GM13977 (cell line): Measurements from ENCODE around the gene BCAS3.
"Not testable (repeated sequence)": the region's sequence is repeated elsewhere in the genome, so short reads cannot be mapped to it uniquely, and the experiment has no call there.

ENCODE experiments used
- DNase-seq: peaks from one replicate; pipeline ENCODE4 v3.0.0; 2012; ENCODE audit warnings: low spot score
- in situ Hi-C: fragments of 300-500 bp; cut with MboI; formaldehyde crosslinking; loops from one replicate; pipeline ENCODE4 v1.12.0; 2022; ENCODE audit warnings: low sequenced_read_pairs, low pct_unique_long_range_greater_than_20kb, mixed read lengths, inconsistent platforms; ENCODE audit not compliant: unreplicated experiment
- TF ChIP-seq, protein P1 (sequence below): IDR thresholded peaks from 2 replicates; pipeline ENCODE4 v1.5.1; 2012; ENCODE audit warnings: mild to moderate bottlenecking, control low read depth; ENCODE audit not compliant: insufficient read depth; ENCODE audit errors: extremely low read depth, missing control alignments

Gene BCAS3

GRCh38 chr17:61015966-61016365 lies 338.3 kb downstream of the BCAS3 start:
- TF ChIP-seq, protein P1, sequence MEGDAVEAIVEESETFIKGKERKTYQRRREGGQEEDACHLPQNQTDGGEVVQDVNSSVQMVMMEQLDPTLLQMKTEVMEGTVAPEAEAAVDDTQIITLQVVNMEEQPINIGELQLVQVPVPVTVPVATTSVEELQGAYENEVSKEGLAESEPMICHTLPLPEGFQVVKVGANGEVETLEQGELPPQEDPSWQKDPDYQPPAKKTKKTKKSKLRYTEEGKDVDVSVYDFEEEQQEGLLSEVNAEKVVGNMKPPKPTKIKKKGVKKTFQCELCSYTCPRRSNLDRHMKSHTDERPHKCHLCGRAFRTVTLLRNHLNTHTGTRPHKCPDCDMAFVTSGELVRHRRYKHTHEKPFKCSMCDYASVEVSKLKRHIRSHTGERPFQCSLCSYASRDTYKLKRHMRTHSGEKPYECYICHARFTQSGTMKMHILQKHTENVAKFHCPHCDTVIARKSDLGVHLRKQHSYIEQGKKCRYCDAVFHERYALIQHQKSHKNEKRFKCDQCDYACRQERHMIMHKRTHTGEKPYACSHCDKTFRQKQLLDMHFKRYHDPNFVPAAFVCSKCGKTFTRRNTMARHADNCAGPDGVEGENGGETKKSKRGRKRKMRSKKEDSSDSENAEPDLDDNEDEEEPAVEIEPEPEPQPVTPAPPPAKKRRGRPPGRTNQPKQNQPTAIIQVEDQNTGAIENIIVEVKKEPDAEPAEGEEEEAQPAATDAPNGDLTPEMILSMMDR: no peak
- DNase-seq: no peak
- in situ Hi-C loops: no loop called here

DNA sequence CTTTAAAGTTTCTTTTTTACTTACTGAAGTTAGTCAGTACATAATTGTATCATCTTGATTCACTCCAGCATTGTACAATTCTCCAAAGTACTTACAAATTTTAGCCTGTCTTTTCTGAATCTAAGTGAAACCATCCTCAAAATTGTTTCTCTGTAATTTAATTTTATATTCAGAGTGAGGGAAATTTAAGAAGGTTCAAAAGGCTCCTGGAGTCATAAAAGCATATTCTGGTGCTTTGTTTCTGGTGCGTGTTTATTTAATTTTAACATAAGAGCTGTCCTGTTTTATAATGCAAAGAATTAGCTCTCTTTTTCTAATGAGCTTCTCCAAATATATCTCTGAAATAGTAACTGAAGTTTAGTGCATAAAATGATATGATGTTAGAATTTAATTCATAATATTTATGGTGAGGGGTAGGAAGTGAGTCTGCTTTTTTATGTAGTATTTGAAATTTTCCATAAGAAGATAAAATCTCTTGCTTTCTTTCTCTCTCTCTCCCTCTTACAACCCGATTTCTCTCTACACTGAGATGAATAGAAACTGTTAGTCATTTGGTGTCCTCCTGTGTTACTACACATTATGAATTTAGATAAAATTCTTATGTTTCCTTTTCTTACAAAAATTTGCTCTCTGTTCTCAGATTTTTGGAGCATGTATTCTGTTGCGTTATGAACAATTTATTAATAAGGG lies 339.8 kb downstream of the BCAS3 start:
- TF ChIP-seq, protein P1: no peak
- no peak for DNase-seq

GRCh38 chr17:61018938-61019337 lies 341.3 kb downstream of the BCAS3 start:
- TF ChIP-seq, protein P1: no peak
- DNase-seq: no peak
- in situ Hi-C loops: no loop called here

More for the DNA sequence above, 339.8 kb downstream of the BCAS3 start:
- in situ Hi-C loops: no loop called here

GRCh38 chr17:61023996-61024395 lies 346.3 kb downstream of the BCAS3 start:
- in situ Hi-C loops: no loop called here
- DNase-seq: no peak
- TF ChIP-seq, protein P1: no peak

GRCh38 chr17:61026818-61027217 lies 349.2 kb downstream of the BCAS3 start:
- in situ Hi-C loops: no loop called here
- DNase-seq: no peak
- TF ChIP-seq, protein P1: no peak

- TF ChIP-seq, protein P1: no peak
- DNase-seq: no peak
- in situ Hi-C loops: no loop called here
These were observed 351.5 kb downstream of the BCAS3 start for GRCh38 chr17:61029181-61029580.

DNA sequence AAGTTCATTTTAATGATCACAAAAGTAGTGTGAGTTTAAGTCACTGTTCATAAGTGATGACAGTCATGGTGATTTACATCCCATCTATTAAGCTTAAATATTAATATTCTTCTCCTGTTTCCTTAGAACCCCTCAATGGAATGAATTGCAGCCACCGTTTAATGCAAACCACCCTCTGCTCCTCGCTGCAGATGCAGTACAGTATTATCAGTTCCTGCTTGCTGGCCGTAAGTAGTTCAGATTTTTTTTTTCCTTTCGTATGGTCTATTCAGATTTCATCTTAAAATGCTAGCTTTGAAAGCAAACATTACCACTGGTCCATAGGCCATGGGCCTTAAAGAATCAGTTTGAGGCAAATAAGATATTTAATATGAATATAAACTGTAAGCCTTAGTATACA lies 363.0 kb downstream of the BCAS3 start:
- TF ChIP-seq, protein P1: no peak
- in situ Hi-C loops: no loop called here
- no peak for DNase-seq

DNA sequence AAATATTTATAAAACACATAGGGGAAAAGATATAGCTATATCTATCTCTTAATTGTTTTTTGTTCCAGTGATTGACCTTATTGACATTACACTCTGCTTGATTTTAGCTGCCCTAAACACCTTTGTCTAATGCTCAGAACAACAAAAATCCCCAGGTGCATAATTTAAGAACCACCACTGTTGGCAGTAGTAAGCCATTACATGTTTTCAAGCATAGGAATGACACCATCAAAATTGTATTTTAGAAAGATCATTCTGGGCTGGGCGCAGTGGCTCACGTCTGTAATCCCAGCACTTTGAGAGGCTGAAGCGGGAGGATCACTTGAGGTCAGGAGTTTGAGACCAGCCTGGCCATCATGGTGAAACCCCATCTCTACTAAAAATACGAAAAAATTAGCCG lies 364.7 kb downstream of the BCAS3 start:
- in situ Hi-C loops, DNase-seq: not testable (repeated sequence)
